ENCODE results near the gene TRAPPC3L. TPM values are rescaled to one million over a fixed set of nuclear protein-coding genes. Genes with fewer than 3 reads are reported as not detected.
A peak's percentile ranks its signal among the peaks of the same experiment; 100 is the strongest.

The TRAPPC3L gene
- total RNA-seq, 1 donor from 2014 or later, result 0.52 TPM

DNA sequence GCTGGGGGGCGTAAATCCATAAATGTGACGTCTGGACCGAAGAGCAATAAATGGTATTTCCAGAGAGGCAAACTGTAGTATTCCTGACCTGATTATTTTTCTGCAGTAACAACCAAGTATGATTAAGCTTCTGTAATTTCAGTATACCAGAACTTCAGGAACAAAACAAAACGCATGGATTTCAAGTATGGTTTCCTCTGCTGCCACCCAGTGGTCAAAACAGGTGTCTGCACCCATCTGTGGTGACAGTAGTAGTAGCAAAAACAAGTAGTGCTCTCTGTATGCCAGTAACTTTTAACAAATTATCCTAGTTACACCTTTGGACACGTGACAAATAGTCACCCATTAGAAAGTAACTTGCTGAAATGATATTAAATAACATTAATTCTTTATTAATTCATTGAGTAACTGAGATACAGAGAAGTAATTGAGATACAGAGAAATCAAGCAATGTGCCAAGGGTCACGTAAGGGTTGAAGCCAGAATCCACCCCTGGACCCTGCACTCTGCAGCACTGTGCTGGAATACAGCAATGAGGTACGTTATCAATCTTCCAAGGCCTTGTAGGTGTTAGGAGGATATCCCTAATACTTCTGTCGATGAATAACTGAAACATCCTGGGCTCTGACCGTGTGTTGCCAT lies 16.0 kb upstream of the TRAPPC3L start:
- peak overlapping the region; percentile 39 to 54 (median 42) for H3K4me3 ChIP-seq (ENCODE audit: low read length in 3 of 3)
- no peaks in the 10 kb centered on the region for H3K9me3 ChIP-seq (ENCODE audit: control insufficient read depth in 3 of 3, low read length in 3 of 3)
- no peaks in the 10 kb centered on the region for H3K27me3 ChIP-seq (ENCODE audit: control insufficient read depth in 3 of 3, insufficient read depth in 3 of 3, low read length in 3 of 3)
- H3K9ac ChIP-seq (ENCODE audit: low read depth in 1 of 3, low read length in 3 of 3), result peak overlapping the region; percentile 11 to 68 (median 12)
- peaks cover 3 to 8% (median 6%) of the 10 kb centered on the region in 3 donors for H3K4me1 ChIP-seq (ENCODE audit: control insufficient read depth in 3 of 3, insufficient read depth in 3 of 3, low read length in 3 of 3)
- H3K27ac ChIP-seq (ENCODE audit: low read depth, low read length), result no peak overlapping the region
- no peaks in the 10 kb centered on the region for H3K36me3 ChIP-seq (ENCODE audit: control insufficient read depth in 3 of 3, insufficient read depth in 3 of 3, low read length in 3 of 3)

GRCh38 chr6:116560130-116560529 lies 14.6 kb upstream of the TRAPPC3L start:
- Histone ChIP-seq H3K4me3 (ENCODE audit: low read length in 3 of 3) (no peak overlapping the region), H3K9ac (ENCODE audit: low read depth in 1 of 3, low read length in 3 of 3) (no peak overlapping the region), H3K36me3 (ENCODE audit: control insufficient read depth in 3 of 3, insufficient read depth in 3 of 3, low read length in 3 of 3) (no peaks in the 10 kb centered on the region), H3K27me3 (ENCODE audit: control insufficient read depth in 3 of 3, insufficient read depth in 3 of 3, low read length in 3 of 3) (no peaks in the 10 kb centered on the region), H3K9me3 (ENCODE audit: control insufficient read depth in 3 of 3, low read length in 3 of 3) (no peaks in the 10 kb centered on the region), H3K4me1 (ENCODE audit: control insufficient read depth in 3 of 3, insufficient read depth in 3 of 3, low read length in 3 of 3) (peaks cover 0 to 3% (median 1%) of the 10 kb centered on the region in 3 donors), H3K27ac (ENCODE audit: low read depth, low read length) (no peak overlapping the region)

GRCh38 chr6:116557893-116558292 lies 12.4 kb upstream of the TRAPPC3L start:
- Histone ChIP-seq H3K36me3 (ENCODE audit: control insufficient read depth in 3 of 3, insufficient read depth in 3 of 3, low read length in 3 of 3) (no peaks in the 10 kb centered on the region), H3K9me3 (ENCODE audit: control insufficient read depth in 3 of 3, low read length in 3 of 3) (no peaks in the 10 kb centered on the region), H3K4me3 (ENCODE audit: low read length in 3 of 3) (no peak overlapping the region), H3K27ac (ENCODE audit: low read depth, low read length) (no peak overlapping the region), H3K27me3 (ENCODE audit: control insufficient read depth in 3 of 3, insufficient read depth in 3 of 3, low read length in 3 of 3) (no peaks in the 10 kb centered on the region), H3K9ac (ENCODE audit: low read depth in 1 of 3, low read length in 3 of 3) (no peak overlapping the region), H3K4me1 (ENCODE audit: control insufficient read depth in 3 of 3, insufficient read depth in 3 of 3, low read length in 3 of 3) (peaks cover 0 to 3% (median 0%) of the 10 kb centered on the region in 3 donors)

- Histone ChIP-seq H3K27ac (ENCODE audit: low read depth, low read length) (no peak overlapping the region), H3K9ac (ENCODE audit: low read depth in 1 of 3, low read length in 3 of 3) (no peak overlapping the region)
Observed at GRCh38 chr6:116556814-116557415, 11.4 kb upstream of the TRAPPC3L start.

GRCh38 chr6:116556065-116556464 lies 10.6 kb upstream of the TRAPPC3L start:
- H3K36me3 ChIP-seq (ENCODE audit: control insufficient read depth in 3 of 3, insufficient read depth in 3 of 3, low read length in 3 of 3), result no peaks in the 10 kb centered on the region
- no peaks in the 10 kb centered on the region for H3K9me3 ChIP-seq (ENCODE audit: control insufficient read depth in 3 of 3, low read length in 3 of 3)
- H3K4me3 ChIP-seq (ENCODE audit: low read length in 3 of 3), result no peak overlapping the region
- H3K27me3 ChIP-seq (ENCODE audit: control insufficient read depth in 3 of 3, insufficient read depth in 3 of 3, low read length in 3 of 3), result no peaks in the 10 kb centered on the region
- H3K27ac ChIP-seq (ENCODE audit: low read depth, low read length), result no peak overlapping the region
- no peak overlapping the region for H3K9ac ChIP-seq (ENCODE audit: low read depth in 1 of 3, low read length in 3 of 3)
- peaks cover 0 to 3% (median 0%) of the 10 kb centered on the region in 3 donors for H3K4me1 ChIP-seq (ENCODE audit: control insufficient read depth in 3 of 3, insufficient read depth in 3 of 3, low read length in 3 of 3)

More at GRCh38 chr6:116556814-116557415, 11.4 kb upstream of the TRAPPC3L start:
- Histone ChIP-seq H3K36me3 (ENCODE audit: control insufficient read depth in 3 of 3, insufficient read depth in 3 of 3, low read length in 3 of 3) (no peaks in the 10 kb centered on the region), H3K4me3 (ENCODE audit: low read length in 3 of 3) (no peak overlapping the region), H3K27me3 (ENCODE audit: control insufficient read depth in 3 of 3, insufficient read depth in 3 of 3, low read length in 3 of 3) (no peaks in the 10 kb centered on the region), H3K4me1 (ENCODE audit: control insufficient read depth in 3 of 3, insufficient read depth in 3 of 3, low read length in 3 of 3) (peaks cover 0 to 3% (median 0%) of the 10 kb centered on the region in 3 donors), H3K9me3 (ENCODE audit: control insufficient read depth in 3 of 3, low read length in 3 of 3) (no peaks in the 10 kb centered on the region)

DNA sequence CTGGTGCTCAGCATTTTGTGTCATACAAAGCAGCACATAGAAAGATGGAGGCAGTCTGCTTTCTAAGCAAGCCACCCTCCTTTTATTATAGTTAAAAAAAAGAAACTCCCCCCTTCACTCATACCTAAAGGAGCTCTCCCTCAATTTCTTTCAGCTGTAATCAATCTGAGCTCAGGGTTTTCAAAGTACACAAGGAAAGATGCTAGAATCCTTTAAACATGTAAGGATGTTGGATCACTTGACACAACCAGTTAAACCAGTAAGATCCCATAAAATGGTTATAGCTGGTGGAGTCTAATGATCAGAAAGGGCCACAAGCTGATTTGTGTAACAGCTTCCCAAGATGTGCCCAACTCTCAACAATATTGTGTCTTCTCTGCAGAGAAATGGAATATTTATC lies 8.0 kb upstream of the TRAPPC3L start, which contains the start of gene CALHM4:
Gene CALHM4 (plus strand): TSS at position 301 of the 400 bp plus-strand sequence. CDS start 43 bp downstream, at position 344.
- H3K27me3 ChIP-seq (ENCODE audit: control insufficient read depth in 3 of 3, insufficient read depth in 3 of 3, low read length in 3 of 3), result no peaks in the 10 kb centered on the region
- H3K4me3 ChIP-seq (ENCODE audit: low read length in 3 of 3), result no peak within 1 kb of the TSS
- H3K9ac ChIP-seq (ENCODE audit: low read depth in 1 of 3, low read length in 3 of 3), result no peak within 1 kb of the TSS
- no peaks in the 10 kb centered on the region for H3K9me3 ChIP-seq (ENCODE audit: control insufficient read depth in 3 of 3, low read length in 3 of 3)
- H3K27ac ChIP-seq (ENCODE audit: low read depth, low read length), result no peak within 1 kb of the TSS
- peaks cover 0 to 3% (median 0%) of the 10 kb centered on the region in 3 donors for H3K4me1 ChIP-seq (ENCODE audit: control insufficient read depth in 3 of 3, insufficient read depth in 3 of 3, low read length in 3 of 3)
- H3K36me3 ChIP-seq (ENCODE audit: control insufficient read depth in 3 of 3, insufficient read depth in 3 of 3, low read length in 3 of 3), result no peaks in the 10 kb centered on the region

DNA sequence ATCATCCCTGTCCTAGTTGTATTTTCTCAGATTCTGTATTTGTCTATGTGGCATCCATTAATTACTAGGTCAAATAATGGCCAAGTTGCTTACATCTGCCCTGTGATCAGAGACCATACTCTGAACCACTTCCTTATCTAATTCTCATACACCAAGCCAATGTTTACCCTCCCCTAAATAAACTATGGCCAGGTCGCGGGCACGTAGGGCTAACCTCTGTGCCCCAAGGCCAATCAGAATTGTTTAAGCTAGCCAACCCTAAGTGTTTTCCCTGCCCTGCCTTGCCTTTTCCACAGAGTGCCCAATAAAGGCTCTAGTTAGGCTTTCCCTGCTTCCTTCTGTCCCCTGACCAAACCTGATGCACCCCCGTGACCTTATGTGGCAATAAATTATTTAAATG lies 5.3 kb upstream of the TRAPPC3L start:
- H3K9me3 ChIP-seq (ENCODE audit: control insufficient read depth in 3 of 3, low read length in 3 of 3), result no peaks in the 10 kb centered on the region
- H3K9ac ChIP-seq (ENCODE audit: low read depth in 1 of 3, low read length in 3 of 3), result no peak overlapping the region

DNA sequence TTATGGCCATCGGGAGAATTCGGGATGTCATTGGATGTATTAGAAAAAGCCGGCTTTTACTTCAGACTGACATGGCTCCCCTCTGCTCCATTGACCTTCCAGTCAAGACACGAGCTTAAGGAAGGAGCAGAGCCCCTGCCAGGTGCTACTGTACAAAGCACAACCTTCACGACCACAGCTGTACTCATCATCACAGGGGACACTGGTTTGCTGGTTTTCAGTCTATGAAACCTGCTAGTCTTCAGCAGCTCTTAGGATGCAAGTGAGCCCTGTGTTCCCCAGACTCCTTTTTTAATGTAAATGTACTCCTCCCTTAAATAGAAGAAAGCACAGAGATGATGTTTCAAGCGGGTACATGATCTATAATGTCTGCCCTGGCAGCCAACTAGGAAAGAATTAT lies 1.9 kb upstream of the TRAPPC3L start:
- Histone ChIP-seq H3K27me3 (ENCODE audit: control insufficient read depth in 3 of 3, insufficient read depth in 3 of 3, low read length in 3 of 3) (no peaks in the 10 kb centered on the region), H3K36me3 (ENCODE audit: control insufficient read depth in 3 of 3, insufficient read depth in 3 of 3, low read length in 3 of 3) (no peaks in the 10 kb centered on the region), H3K9ac (ENCODE audit: low read depth in 1 of 3, low read length in 3 of 3) (no peak overlapping the region), H3K27ac (ENCODE audit: low read depth, low read length) (no peak overlapping the region), H3K9me3 (ENCODE audit: control insufficient read depth in 3 of 3, low read length in 3 of 3) (no peaks in the 10 kb centered on the region), H3K4me3 (ENCODE audit: low read length in 3 of 3) (no peak overlapping the region), H3K4me1 (ENCODE audit: control insufficient read depth in 3 of 3, insufficient read depth in 3 of 3, low read length in 3 of 3) (no peaks in the 10 kb centered on the region)

More for the DNA sequence above, 5.3 kb upstream of the TRAPPC3L start:
- H3K4me1 ChIP-seq (ENCODE audit: control insufficient read depth in 3 of 3, insufficient read depth in 3 of 3, low read length in 3 of 3), result no peaks in the 10 kb centered on the region
- no peaks in the 10 kb centered on the region for H3K36me3 ChIP-seq (ENCODE audit: control insufficient read depth in 3 of 3, insufficient read depth in 3 of 3, low read length in 3 of 3)
- no peak overlapping the region for H3K4me3 ChIP-seq (ENCODE audit: low read length in 3 of 3)
- H3K27ac ChIP-seq (ENCODE audit: low read depth, low read length), result no peak overlapping the region
- H3K27me3 ChIP-seq (ENCODE audit: control insufficient read depth in 3 of 3, insufficient read depth in 3 of 3, low read length in 3 of 3), result no peaks in the 10 kb centered on the region

GRCh38 chr6:116543149-116543548 lies 2.3 kb downstream of the TRAPPC3L start:
- Histone ChIP-seq H3K9ac (ENCODE audit: low read depth in 1 of 3, low read length in 3 of 3) (no peak overlapping the region), H3K4me1 (ENCODE audit: control insufficient read depth in 3 of 3, insufficient read depth in 3 of 3, low read length in 3 of 3) (no peaks in the 10 kb centered on the region), H3K4me3 (ENCODE audit: low read length in 3 of 3) (no peak overlapping the region), H3K27me3 (ENCODE audit: control insufficient read depth in 3 of 3, insufficient read depth in 3 of 3, low read length in 3 of 3) (no peaks in the 10 kb centered on the region), H3K36me3 (ENCODE audit: control insufficient read depth in 3 of 3, insufficient read depth in 3 of 3, low read length in 3 of 3) (no peaks in the 10 kb centered on the region), H3K27ac (ENCODE audit: low read depth, low read length) (no peak overlapping the region), H3K9me3 (ENCODE audit: control insufficient read depth in 3 of 3, low read length in 3 of 3) (no peaks in the 10 kb centered on the region)

GRCh38 chr6:116542426-116542825 lies 3.1 kb downstream of the TRAPPC3L start:
- H3K36me3 ChIP-seq (ENCODE audit: control insufficient read depth in 3 of 3, insufficient read depth in 3 of 3, low read length in 3 of 3), result no peaks in the 10 kb centered on the region

More at GRCh38 chr6:116542426-116542825, 3.1 kb downstream of the TRAPPC3L start:
- Histone ChIP-seq H3K27ac (ENCODE audit: low read depth, low read length) (no peak overlapping the region), H3K9me3 (ENCODE audit: control insufficient read depth in 3 of 3, low read length in 3 of 3) (no peaks in the 10 kb centered on the region), H3K9ac (ENCODE audit: low read depth in 1 of 3, low read length in 3 of 3) (no peak overlapping the region), H3K4me1 (ENCODE audit: control insufficient read depth in 3 of 3, insufficient read depth in 3 of 3, low read length in 3 of 3) (no peaks in the 10 kb centered on the region), H3K27me3 (ENCODE audit: control insufficient read depth in 3 of 3, insufficient read depth in 3 of 3, low read length in 3 of 3) (no peaks in the 10 kb centered on the region), H3K4me3 (ENCODE audit: low read length in 3 of 3) (no peak overlapping the region)

Measured in skeletal muscle tissue (tissue), 4 donors.